Measurements from ENCODE around the gene PHLDB3. TPM values are rescaled to one million over a fixed set of nuclear protein-coding genes. Genes with fewer than 3 reads are reported as not detected.

Gene PHLDB3
- total RNA-seq, 1 experiment from 2014 or later, result 36.7 TPM

- intact Hi-C loops (cut with micrococcal nuclease; ENCODE audit: unreplicated experiment), result no loop called here
- Histone ChIP-seq H3K4me3 (no peak overlapping the region), H2AFZ (no peak overlapping the region), H3K9me3 (ENCODE audit: insufficient read depth, low read depth) (no peaks in the 10 kb centered on the region), H3F3A (ENCODE audit: insufficient read depth, low read depth) (0 out of 2 replicates have a peak, but pooled peaks cover 3% of the 10 kb centered on the region), H3K9me2 (ENCODE audit: insufficient read depth) (no peaks in the 10 kb centered on the region), H4K20me1 (ENCODE audit: insufficient read depth) (no peaks in the 10 kb centered on the region), H3K27me3 (ENCODE audit: insufficient read depth, low read depth) (no peaks in the 10 kb centered on the region), H3K79me2 (ENCODE audit: low read depth) (no peaks in the 10 kb centered on the region), H3K27ac (no peak overlapping the region), H3K4me2 (no peak overlapping the region), H3K36me3 (ENCODE audit: low read depth) (no peaks in the 10 kb centered on the region), H3K4me1 (replicated peaks; ENCODE audit: insufficient read depth) (no peaks in the 10 kb centered on the region)
- TF ChIP-seq EZH2 (IDR thresholded peaks at IDR 0.05; ENCODE audit: low read depth) (no peak), CTCF (conservative IDR thresholded peaks at IDR 0.05) (no peak)
- no peak for DNase-seq
- no TSS peak for BruUV-seq (replicated peaks)
- POLR2A ChIA-PET (ENCODE audit: unreplicated experiment), result no interaction called here
- CTCF ChIA-PET, result no interaction called here
These were observed 14.5 kb downstream of the PHLDB3 start for GRCh38 chr19:43489979-43490599.

- ChIA-PET POLR2A (ENCODE audit: unreplicated experiment) (no interaction called here), CTCF (no interaction called here)
- BruUV-seq (replicated peaks), result no TSS peak
- DNase-seq, result no peak
- Histone ChIP-seq H2AFZ (no peak overlapping the region), H3K27ac (no peak overlapping the region), H3K27me3 (ENCODE audit: insufficient read depth, low read depth) (no peaks in the 10 kb centered on the region), H3K9me2 (ENCODE audit: insufficient read depth) (no peaks in the 10 kb centered on the region), H3K4me2 (no peak overlapping the region), H3K9me3 (ENCODE audit: insufficient read depth, low read depth) (no peaks in the 10 kb centered on the region), H3F3A (ENCODE audit: insufficient read depth, low read depth) (0 out of 2 replicates have a peak, but pooled peaks cover 3% of the 10 kb centered on the region), H3K36me3 (ENCODE audit: low read depth) (no peaks in the 10 kb centered on the region), H4K20me1 (ENCODE audit: insufficient read depth) (no peaks in the 10 kb centered on the region), H3K4me1 (replicated peaks; ENCODE audit: insufficient read depth) (no peaks in the 10 kb centered on the region), H3K79me2 (ENCODE audit: low read depth) (no peaks in the 10 kb centered on the region), H3K4me3 (no peak overlapping the region)
- intact Hi-C loops (cut with micrococcal nuclease; ENCODE audit: unreplicated experiment), result no loop called here
- no peak for TF ChIP-seq EZH2 (IDR thresholded peaks at IDR 0.05; ENCODE audit: low read depth)
- no peak for TF ChIP-seq CTCF (conservative IDR thresholded peaks at IDR 0.05)
These were observed 15.2 kb downstream of the PHLDB3 start for GRCh38 chr19:43489310-43489709.

- Histone ChIP-seq H3K9me3 (ENCODE audit: insufficient read depth, low read depth) (no peaks in the 10 kb centered on the region), H3K9me2 (ENCODE audit: insufficient read depth) (no peaks in the 10 kb centered on the region), H3K36me3 (ENCODE audit: low read depth) (no peaks in the 10 kb centered on the region), H4K20me1 (ENCODE audit: insufficient read depth) (no peaks in the 10 kb centered on the region), H3F3A (ENCODE audit: insufficient read depth, low read depth) (peaks cover 4% of the 10 kb centered on the region; the same call in 1 of the 2 replicates), H3K27me3 (ENCODE audit: insufficient read depth, low read depth) (no peaks in the 10 kb centered on the region), H3K4me3 (no peak overlapping the region), H3K4me2 (no peak overlapping the region), H3K4me1 (replicated peaks; ENCODE audit: insufficient read depth) (no peaks in the 10 kb centered on the region), H2AFZ (no peak overlapping the region), H3K79me2 (ENCODE audit: low read depth) (no peaks in the 10 kb centered on the region), H3K27ac (no peak overlapping the region)
- TF ChIP-seq CTCF (conservative IDR thresholded peaks at IDR 0.05), result no peak
- no peak for TF ChIP-seq EZH2 (IDR thresholded peaks at IDR 0.05; ENCODE audit: low read depth)
- ChIA-PET CTCF (no interaction called here), POLR2A (ENCODE audit: unreplicated experiment) (no interaction called here)
- no peak for DNase-seq
- no TSS peak for BruUV-seq (replicated peaks)
- intact Hi-C loops (cut with micrococcal nuclease; ENCODE audit: unreplicated experiment), result no loop called here
These were observed 16.4 kb downstream of the PHLDB3 start for GRCh38 chr19:43488179-43488578.
